ENCODE results near the gene CRELD1. TPM values are rescaled to one million over a fixed set of nuclear protein-coding genes. Genes with fewer than 3 reads are reported as not detected.

The CRELD1 gene
- total and polyA plus RNA-seq, 2 of the 13 experiments (the other 11 are each of a cell fraction or from before 2014, with no cell fraction given), result 27.1 to 61.9 TPM

DNA sequence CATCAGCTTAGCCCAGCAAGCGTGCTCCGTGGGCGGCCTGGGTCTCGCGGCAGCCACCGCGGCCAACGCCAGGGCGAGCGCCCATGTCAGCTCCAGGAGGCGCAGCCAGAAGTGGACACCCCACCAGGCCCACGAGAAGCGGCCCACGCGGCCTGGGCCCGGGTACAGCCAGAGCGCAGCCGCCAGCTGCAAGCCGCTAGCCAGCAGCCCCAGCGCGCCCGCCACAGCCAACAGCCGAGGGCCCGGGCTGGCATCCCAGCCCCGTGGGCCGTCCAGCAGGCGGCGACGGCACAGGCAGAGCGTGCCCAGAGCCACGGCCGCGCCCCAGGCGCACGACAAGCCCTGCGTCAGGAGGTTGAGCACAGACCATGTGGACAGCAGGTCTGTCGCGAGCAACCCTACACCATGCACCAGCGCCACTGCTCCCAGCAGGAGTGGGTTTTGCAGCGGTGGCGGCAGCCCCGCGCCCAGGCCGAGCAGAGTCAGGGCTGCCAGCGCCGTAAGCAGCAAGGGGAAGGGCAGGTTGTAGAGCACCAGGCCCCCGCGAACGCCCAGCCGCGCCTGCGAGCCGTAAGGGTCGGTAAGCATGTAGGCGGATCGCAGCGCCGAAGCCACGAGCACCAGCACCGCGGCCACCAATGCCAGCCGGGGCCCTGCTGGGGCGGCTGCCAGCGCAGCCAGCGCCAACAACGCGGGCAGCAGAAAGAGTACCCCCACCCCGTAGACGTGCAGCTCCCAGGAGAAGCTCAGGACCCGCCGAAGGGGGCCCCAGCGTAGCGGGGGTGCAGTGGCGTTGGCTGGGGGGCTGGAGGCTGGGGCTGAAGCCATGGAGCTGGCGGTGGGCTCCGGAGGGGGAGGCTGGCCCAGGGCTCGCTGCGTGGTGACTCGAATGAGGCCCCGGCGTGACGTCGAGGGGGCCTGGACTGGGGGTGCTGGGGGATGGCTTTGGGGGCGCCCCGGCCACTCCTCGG, 13.7 kb downstream of the CRELD1 start (continued):
- TF ChIP-seq MTERF4 (CRISPR knock-in tag; IDR thresholded peaks at IDR 0.05) (peak; percentile 90), ZNF619 (CRISPR knock-in tag; IDR thresholded peaks at IDR 0.05) (peak; percentile 80; the same call in 1 of the 2 replicates), SMAD9 (CRISPR knock-in tag; IDR thresholded peaks at IDR 0.05) (peak; percentile 98), HNF1B (CRISPR knock-in tag; IDR thresholded peaks at IDR 0.05) (peak; percentile 67), ZSCAN22 (CRISPR knock-in tag; IDR thresholded peaks at IDR 0.05) (0 out of 2 replicates have a peak, but pooled peaks have one; percentile 49), ZNF615 (CRISPR knock-in tag; IDR thresholded peaks at IDR 0.05; ENCODE audit: borderline replicate concordance) (0 out of 2 replicates have a peak, but pooled peaks have one; percentile 40), ZNF503 (CRISPR knock-in tag; IDR thresholded peaks at IDR 0.05) (peak; percentile 65), ARNTL (CRISPR knock-in tag; IDR thresholded peaks at IDR 0.05) (peak; percentile 66), ZC3H13 (CRISPR knock-in tag; IDR thresholded peaks at IDR 0.05) (peak; percentile 74), RXRB (CRISPR knock-in tag; IDR thresholded peaks at IDR 0.05; ENCODE audit: borderline replicate concordance) (peak; percentile 34; the same call in 1 of the 2 replicates), MEIS1 (CRISPR knock-in tag; IDR thresholded peaks at IDR 0.05; ENCODE audit: borderline replicate concordance) (peak; percentile 89), PAF1 (CRISPR knock-in tag; IDR thresholded peaks at IDR 0.05) (no peak), ZNF660 (CRISPR knock-in tag; IDR thresholded peaks at IDR 0.05; ENCODE audit: borderline replicate concordance, low read depth) (no peak), ZNF121 (CRISPR knock-in tag; IDR thresholded peaks at IDR 0.05) (peak; percentile 67; the same call in 1 of the 2 replicates), POGZ (CRISPR knock-in tag; IDR thresholded peaks at IDR 0.05) (peak; percentile 79), DNMT1 (CRISPR knock-in tag; IDR thresholded peaks at IDR 0.05) (peak; percentile 37; the same call in 1 of the 2 replicates), SOX5 (CRISPR knock-in tag; IDR thresholded peaks at IDR 0.05; ENCODE audit: borderline replicate concordance) (0 out of 2 replicates have a peak, but pooled peaks have one; percentile 12)
- TF ChIP-seq, protein P1, sequence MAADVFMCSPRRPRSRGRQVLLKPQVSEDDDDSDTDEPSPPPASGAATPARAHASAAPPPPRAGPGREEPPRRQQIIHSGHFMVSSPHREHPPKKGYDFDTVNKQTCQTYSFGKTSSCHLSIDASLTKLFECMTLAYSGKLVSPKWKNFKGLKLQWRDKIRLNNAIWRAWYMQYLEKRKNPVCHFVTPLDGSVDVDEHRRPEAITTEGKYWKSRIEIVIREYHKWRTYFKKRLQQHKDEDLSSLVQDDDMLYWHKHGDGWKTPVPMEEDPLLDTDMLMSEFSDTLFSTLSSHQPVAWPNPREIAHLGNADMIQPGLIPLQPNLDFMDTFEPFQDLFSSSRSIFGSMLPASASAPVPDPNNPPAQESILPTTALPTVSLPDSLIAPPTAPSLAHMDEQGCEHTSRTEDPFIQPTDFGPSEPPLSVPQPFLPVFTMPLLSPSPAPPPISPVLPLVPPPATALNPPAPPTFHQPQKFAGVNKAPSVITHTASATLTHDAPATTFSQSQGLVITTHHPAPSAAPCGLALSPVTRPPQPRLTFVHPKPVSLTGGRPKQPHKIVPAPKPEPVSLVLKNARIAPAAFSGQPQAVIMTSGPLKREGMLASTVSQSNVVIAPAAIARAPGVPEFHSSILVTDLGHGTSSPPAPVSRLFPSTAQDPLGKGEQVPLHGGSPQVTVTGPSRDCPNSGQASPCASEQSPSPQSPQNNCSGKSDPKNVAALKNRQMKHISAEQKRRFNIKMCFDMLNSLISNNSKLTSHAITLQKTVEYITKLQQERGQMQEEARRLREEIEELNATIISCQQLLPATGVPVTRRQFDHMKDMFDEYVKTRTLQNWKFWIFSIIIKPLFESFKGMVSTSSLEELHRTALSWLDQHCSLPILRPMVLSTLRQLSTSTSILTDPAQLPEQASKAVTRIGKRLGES (CRISPR knock-in tag; IDR thresholded peaks at IDR 0.05; ENCODE audit: borderline replicate concordance), result no peak
- TF ChIP-seq, protein P2, sequence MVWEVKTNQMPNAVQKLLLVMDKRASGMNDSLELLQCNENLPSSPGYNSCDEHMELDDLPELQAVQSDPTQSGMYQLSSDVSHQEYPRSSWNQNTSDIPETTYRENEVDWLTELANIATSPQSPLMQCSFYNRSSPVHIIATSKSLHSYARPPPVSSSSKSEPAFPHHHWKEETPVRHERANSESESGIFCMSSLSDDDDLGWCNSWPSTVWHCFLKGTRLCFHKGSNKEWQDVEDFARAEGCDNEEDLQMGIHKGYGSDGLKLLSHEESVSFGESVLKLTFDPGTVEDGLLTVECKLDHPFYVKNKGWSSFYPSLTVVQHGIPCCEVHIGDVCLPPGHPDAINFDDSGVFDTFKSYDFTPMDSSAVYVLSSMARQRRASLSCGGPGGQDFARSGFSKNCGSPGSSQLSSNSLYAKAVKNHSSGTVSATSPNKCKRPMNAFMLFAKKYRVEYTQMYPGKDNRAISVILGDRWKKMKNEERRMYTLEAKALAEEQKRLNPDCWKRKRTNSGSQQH (CRISPR knock-in tag; IDR thresholded peaks at IDR 0.05; ENCODE audit: low read depth), result peak; percentile 89; the same call in 1 of the 2 replicates
